ELF-1 (cell line): ENCODE data around the gene HPCAL4.

Source experiments
- DNase-seq: peaks from one replicate; pipeline ENCODE4 v3.0.0-alpha.2; 2016; ENCODE audit warnings: low read depth, low spot score

Gene HPCAL4

GRCh38 chr1:39701049-39701439 is 9.8 kb upstream of the HPCAL4 start:
- peak; percentile 32 for DNase-seq

GRCh38 chr1:39700348-39700747 is 9.1 kb upstream of the HPCAL4 start:
- no peak for DNase-seq

GRCh38 chr1:39699419-39699818 is 8.2 kb upstream of the HPCAL4 start:
- DNase-seq, result no peak

GRCh38 chr1:39698568-39698967 is 7.3 kb upstream of the HPCAL4 start:
- DNase-seq, result no peak

GRCh38 chr1:39696448-39696847 is 5.2 kb upstream of the HPCAL4 start:
- no peak for DNase-seq

GRCh38 chr1:39695016-39695415 is 3.8 kb upstream of the HPCAL4 start:
- DNase-seq, result peak; percentile 9

- no peak for DNase-seq
Observed at GRCh38 chr1:39694026-39694425, 2.8 kb upstream of the HPCAL4 start.

GRCh38 chr1:39692152-39693074 is 1.2 kb upstream of the HPCAL4 start:
- peak; percentile 22 for DNase-seq

- no peak for DNase-seq
Observed at GRCh38 chr1:39690794-39691382, 345 bp downstream of the HPCAL4 start.

GRCh38 chr1:39690225-39690624 is 1.0 kb downstream of the HPCAL4 start:
- DNase-seq, result no peak

- no peak for DNase-seq
Observed at GRCh38 chr1:39689635-39690034, 1.6 kb downstream of the HPCAL4 start.

- no peak for DNase-seq
Observed at GRCh38 chr1:39689214-39689613, 2.0 kb downstream of the HPCAL4 start.

- no peak for DNase-seq
Observed at GRCh38 chr1:39688706-39689105, 2.5 kb downstream of the HPCAL4 start.

GRCh38 chr1:39687243-39687642 is 4.0 kb downstream of the HPCAL4 start:
- DNase-seq, result no peak

GRCh38 chr1:39685071-39685470 is 6.2 kb downstream of the HPCAL4 start:
- no peak for DNase-seq

- DNase-seq, result no peak
Observed at GRCh38 chr1:39684313-39684664, 6.9 kb downstream of the HPCAL4 start.

- no peak for DNase-seq
Observed at GRCh38 chr1:39683591-39684312, 7.5 kb downstream of the HPCAL4 start.

- no peak for DNase-seq
Observed at GRCh38 chr1:39681999-39682398, 9.2 kb downstream of the HPCAL4 start.

- DNase-seq, result no peak
Observed at GRCh38 chr1:39681294-39681693, 9.9 kb downstream of the HPCAL4 start.

- DNase-seq, result no peak
Observed at GRCh38 chr1:39680751-39681150, 10.5 kb downstream of the HPCAL4 start.

- no peak for DNase-seq
Observed at GRCh38 chr1:39679821-39680220, 11.4 kb downstream of the HPCAL4 start.

GRCh38 chr1:39678889-39679288 is 12.3 kb downstream of the HPCAL4 start:
- no peak for DNase-seq

- DNase-seq, result no peak
Observed at GRCh38 chr1:39677645-39678044, 13.6 kb downstream of the HPCAL4 start.
